ENCODE results near the gene ZNF609.
"Not testable (repeated sequence)": the region's sequence is repeated elsewhere in the genome, so short reads cannot be mapped to it uniquely, and the experiment has no call there.

GRCh38 chr15:64592845-64593244, 132.5 kb downstream of the ZNF609 start:
- TF ChIP-seq POLR2AphosphoS5, POU2F2, POLR2A, TAF1 (IDR thresholded peaks at IDR 0.05; ENCODE audit: low read depth, low read length): not testable (repeated sequence)
